Stimulated activated CD8-positive, alpha-beta memory T cell treated with anti-CD3 and anti-CD28 coated beads, Interleukin-15, amount 100 ng/mL, for 48 hours (primary cell): ENCODE data around the gene DDX20.

Experiments used
- DNase-seq, 2 donors: peaks; one replicate each; pipeline ENCODE4 v3.0.0-alpha.2; 2020; ENCODE audit warnings: low read depth in 2 of 2

DDX20 gene, protein sequence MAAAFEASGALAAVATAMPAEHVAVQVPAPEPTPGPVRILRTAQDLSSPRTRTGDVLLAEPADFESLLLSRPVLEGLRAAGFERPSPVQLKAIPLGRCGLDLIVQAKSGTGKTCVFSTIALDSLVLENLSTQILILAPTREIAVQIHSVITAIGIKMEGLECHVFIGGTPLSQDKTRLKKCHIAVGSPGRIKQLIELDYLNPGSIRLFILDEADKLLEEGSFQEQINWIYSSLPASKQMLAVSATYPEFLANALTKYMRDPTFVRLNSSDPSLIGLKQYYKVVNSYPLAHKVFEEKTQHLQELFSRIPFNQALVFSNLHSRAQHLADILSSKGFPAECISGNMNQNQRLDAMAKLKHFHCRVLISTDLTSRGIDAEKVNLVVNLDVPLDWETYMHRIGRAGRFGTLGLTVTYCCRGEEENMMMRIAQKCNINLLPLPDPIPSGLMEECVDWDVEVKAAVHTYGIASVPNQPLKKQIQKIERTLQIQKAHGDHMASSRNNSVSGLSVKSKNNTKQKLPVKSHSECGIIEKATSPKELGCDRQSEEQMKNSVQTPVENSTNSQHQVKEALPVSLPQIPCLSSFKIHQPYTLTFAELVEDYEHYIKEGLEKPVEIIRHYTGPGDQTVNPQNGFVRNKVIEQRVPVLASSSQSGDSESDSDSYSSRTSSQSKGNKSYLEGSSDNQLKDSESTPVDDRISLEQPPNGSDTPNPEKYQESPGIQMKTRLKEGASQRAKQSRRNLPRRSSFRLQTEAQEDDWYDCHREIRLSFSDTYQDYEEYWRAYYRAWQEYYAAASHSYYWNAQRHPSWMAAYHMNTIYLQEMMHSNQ

DNA sequence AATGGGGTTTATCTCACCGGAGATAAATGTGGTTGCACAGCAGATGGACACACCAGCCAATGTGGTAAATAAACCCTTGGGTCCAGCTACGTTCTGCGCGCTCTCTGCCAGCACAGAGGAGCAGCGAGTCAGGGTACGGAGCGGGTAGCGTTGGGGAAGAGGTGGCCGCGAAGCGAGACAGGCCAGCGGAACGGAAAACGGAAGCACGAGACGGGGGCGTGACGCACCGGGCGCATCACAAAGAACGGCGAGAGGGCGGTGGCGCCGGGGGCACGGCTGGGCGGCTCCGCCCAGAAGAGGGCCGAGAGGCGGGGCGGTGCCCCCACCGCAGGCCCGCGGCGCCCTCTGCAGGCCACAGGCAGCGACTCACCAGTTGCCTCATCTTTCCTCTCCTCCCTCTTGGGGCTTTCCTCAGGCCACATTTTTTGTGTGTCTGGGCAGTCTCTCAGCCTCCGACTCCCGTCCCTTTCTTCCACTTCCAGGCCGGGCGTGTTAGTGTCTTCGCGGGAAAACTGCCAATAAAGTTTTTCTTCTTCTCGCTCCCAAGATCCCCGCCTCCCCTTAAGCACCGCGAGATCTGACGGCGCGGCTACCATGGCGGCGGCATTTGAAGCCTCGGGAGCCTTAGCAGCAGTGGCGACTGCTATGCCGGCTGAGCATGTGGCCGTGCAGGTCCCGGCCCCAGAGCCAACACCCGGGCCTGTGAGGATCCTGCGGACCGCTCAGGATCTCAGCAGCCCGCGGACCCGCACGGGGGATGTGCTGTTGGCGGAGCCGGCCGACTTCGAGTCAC lies at the start of gene DDX20:
Gene DDX20 (plus strand): TSS at position 571 of the 793 bp plus-strand sequence. CDS start 24 bp downstream, at position 595.
- peak; percentile 89 to 91 for DNase-seq

DNA sequence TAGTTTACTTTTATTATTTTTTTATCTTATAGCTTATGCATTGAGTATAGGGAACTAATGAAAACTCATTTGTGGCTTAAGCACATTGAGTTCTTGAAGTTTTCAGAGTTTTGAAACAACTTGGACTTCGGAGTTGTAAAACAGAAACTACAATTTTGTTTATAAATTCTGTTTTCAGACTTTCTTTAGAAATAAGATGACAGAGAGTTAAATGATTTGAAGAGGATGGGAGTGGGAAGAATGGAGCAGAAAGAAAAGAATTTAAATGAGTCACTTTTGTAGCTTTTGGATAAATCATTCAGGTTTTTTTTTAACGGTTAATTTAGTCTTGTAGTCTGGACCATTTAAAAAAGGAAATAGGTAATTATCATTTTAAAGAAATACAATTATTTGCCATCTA lies 48.8 kb upstream of the DDX20 start:
- no peak for DNase-seq

DNA sequence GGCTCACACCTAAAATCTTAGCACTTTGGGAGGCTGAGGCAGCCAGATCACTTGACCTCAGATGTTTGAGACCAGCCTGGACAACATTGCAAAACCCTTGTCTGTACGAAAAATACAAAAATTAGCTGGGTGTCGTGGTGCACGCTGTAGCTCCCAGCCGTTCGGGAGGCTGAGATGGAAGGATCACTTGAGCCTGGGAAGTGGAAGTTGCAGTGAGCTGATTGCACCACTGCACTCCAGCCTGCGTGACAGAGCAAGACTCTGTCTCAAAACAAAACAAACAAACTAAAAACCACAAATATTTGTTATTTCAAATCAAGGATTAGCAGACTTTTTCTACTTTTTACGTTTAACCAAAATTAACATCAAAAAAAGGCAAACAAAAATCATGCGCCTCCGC lies 47.8 kb upstream of the DDX20 start:
- no peak for DNase-seq

DNA sequence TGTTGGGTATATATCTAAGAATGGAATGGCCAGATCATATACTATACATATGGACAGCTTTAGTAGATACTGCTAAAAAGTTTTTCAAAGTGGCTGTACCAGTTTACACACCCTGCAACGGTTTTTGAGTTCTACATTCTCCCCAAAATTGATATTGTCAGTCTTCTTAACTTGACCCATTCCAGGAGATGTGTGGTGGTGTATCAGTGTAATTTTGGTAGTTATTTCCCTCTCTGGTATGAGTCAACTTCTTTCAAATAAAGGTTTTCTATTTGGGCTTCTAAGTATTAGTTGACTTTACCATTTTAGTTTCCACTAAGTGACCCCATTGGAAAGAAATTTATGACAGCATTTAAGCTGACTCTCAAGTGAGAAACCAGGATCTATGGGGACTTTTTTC lies 45.7 kb upstream of the DDX20 start:
- no peak for DNase-seq

DNA sequence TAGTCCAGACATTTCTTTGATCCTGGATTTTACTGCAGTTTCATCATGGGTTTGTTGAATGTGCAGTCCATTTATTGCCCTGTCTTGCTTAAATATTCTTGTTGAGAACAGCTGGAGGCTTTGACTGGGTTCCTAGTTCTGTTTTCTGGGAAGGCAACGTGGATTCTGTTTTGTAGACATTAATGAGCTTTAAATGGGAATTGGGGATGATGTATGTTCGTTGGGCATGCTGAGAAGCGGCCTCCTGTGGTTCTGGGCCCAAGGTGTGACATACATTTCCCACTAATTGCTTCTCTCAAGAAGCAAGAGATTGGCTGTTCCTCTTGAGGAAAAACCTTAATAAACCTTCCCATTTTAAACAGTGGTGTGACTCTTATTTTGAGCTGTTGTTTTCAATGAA lies 39.4 kb upstream of the DDX20 start:
- DNase-seq: no peak

DNA sequence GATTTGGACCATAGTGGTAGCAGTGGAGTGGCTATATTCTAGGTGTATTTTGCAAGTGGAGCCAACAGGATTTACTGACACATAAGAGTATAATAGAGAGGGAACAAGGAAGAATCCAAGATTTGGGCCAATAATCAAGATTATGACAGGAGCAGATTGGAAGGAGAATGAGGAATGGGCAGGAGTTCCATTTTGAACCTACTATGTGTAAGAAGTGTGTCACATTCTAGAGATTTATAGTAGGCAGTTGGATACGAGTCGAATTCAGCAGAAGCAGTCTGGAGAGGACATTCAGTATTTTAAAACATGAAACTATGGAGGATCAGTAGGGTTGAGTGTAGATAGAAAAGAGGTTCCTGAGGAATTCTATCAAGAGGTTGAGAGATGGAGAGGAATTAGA lies 38.3 kb upstream of the DDX20 start:
- no peak for DNase-seq

DNA sequence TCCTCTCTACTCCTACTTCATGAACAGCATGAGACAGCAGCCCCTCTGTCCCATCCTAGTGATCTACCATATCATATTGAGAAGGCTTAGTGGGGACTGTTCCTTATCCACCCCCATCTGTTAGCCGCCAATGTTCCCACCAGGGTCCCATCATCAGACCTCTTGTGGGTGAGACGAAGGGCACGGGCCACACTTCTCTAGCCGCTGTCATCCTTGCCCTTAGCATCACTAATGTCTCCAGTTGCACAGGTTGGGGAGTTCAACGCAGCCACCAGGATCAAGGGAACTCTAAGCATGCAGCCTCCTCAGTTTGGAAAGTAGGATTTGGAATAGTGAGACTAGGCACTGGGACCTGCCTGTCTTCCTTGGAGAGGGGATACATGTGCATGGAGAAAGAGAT lies 36.6 kb upstream of the DDX20 start:
- no peak for DNase-seq

DNA sequence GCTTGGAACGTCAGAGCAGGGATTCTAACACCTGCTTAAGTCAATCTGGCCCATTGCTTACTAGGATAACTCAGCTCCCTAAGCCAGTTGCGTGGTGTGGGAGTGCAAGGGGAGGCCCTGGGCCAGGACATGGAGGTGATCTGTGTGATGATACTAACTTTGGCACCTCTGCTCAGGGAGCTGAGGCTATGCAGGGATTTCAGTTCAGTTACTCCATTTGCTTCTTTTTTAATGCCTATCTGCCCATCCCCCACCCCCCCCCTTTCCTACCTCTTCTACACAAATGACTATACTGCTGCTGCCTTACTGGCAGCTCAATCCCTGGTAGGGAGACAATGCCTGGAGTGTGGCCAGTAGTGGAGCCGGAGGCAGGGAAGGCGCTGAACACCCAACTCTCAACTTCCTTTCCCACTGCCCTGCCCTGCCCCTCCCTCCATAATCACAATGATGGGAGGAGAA lies 36.0 kb upstream of the DDX20 start:
- no peak for DNase-seq

DNA sequence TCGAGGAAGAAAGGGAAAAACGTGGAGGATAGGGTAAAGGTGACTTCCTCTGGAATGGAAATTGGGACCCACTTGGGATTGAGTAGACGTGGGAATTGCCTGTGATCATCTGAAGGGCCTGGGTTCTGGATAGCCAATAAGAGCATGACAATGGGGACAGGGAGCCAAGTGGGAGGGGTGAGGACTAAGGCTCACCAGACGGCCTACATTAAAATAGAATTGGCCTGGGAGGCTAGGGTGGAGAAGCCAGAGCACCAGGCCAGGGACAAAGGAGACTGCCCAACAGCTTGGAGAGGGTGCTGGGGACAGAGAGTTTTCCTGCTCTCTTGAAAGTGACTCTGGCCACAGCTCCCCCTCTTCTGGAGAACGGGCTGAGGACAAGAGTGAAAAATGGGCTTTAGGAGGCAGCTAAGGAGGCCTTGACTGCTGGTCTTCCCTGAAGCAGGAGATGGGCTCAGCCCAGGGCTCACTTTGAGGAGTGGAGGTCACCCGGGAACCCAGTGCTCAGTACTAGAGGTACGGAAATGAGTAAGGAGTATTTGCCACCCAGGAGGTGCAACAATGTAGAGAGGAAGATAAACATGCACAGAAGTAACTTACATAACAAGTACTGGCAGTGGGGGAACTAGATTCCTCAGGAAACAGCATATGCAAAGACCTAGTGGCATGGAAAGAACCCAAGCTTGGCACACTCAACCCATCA lies 35.3 kb upstream of the DDX20 start:
- DNase-seq: no peak

DNA sequence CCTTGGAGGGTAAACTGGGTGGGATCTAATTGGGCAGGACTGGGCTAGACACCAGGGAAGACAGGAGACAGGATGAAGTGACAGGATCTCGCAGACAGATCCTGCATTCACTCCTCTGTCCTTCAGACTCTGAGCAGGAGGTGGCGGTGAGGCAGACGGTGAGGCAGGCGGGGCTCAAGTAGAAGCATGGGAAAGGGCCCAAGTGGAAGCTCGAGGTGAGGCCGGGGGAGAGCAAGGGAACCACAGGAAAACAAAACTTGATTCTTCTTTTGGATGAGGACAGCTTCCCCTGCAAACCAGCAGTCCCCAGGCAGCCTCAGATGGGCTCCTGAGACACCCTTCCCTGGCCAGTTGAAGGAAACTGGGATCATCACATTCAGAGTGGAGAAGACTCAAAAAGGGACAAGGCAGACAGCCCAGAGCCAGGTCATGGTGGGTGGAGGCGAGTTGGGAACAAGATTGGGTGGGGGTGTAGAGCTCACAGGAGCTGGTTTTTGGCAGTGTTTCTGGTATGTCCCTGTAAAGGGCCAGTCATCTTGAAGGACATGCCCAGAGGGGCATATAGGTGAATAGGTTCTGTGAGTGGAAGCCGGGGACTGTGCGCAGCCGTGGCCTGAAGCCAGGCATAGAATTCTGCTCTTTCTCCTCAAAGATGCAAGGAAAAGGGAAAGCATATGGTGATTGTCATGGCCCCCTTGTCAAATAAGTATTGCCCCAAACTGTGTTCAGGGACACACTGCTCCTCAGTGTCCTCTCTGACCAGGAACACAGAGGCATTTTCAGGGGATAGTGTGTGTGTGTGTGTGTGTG lies 34.5 kb upstream of the DDX20 start:
- no peak for DNase-seq

DNA sequence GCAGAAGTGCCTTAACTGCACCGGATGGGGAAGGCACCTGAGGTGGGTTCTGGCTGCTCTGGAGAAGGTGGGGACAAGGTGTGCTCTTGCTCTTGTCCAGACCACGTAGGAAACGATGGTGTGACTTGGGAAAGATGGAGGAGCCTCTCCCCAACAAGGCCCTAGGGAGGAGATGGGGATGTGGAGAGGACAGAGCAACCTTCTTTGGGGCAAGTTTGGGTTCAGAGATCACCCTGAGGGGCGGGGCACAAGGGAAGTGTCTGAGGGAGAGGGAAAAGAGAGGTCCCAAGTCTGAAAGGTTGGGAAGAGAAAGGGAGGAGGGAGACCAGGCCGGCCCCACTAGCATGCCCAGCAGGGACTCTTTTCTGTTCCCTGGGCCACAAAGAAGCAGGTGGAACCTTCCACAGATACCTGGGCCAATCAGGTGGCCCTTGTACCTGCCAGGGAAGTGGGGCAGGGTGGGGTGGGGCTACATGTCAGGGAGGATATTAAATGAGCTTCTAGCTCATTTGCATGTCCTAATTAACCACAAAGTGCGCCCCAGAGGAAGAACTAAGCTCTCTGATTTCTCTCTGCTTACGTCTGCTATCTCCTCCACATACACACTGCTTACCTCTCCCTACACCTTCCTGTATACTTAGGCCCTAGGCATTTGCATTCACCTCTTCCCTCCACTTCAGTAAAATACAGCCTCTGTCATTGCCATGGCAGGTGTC lies 32.5 kb upstream of the DDX20 start:
- no peak for DNase-seq

DNA sequence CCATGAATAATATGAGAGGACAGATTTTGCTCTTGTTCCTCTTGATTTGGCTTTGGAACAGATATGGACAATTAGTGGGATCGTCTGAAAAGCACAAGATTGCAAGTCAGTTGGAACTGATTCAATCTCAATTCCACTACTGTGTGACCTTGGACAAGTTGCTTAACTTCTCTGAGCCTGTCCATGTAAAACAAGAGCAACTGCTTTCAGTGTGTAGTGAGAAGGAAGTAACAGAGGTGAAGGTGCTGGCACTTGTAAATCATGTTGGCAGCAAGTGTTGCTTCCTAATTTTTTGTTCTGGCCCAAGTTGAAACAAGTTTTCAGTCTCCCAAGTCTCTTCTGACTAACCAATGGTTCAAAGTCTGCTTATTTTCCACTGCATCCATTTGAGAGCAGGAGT lies 31.8 kb upstream of the DDX20 start:
- no peak for DNase-seq

DNA sequence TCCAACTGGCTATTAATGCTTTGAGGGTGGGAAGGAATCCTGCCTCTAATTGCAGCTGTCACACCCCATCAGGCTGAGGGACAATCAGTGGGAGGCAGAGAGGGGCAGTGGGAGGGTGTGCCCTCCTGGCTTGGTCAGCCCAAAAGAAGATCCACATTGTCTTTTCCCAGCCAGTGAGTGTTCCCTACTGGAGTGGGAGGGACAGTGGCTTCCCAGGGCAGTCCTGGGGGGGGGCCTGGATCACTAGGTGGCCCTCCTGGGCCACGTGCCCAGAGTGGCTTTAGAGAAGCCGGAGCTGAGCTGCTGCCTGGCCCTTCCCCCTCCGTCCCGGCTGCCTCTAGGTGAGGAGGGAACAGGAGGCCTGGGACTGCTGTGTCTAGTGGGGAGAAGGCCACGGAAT lies 30.5 kb upstream of the DDX20 start:
- no peak for DNase-seq

DNA sequence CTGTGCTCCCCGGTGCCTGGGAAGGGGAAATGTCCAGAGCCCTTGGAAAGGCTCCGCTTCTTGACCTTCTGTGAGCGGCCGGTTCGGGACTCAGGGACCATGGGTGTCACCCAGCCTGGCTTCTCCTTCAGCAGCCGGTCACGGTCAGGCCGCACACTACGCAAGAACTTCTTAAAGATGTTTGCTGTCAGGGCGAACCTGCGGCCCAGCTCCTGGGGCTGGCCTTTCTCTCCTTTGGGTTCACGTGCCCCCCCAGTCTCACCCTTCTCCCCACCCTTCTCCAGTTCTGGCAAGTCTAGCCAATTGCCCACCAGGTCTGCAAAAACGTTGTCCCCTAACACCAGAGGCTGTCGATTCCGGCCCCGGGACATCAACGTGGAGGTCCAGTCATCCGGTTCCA lies 28.6 kb upstream of the DDX20 start:
- no peak for DNase-seq

DNA sequence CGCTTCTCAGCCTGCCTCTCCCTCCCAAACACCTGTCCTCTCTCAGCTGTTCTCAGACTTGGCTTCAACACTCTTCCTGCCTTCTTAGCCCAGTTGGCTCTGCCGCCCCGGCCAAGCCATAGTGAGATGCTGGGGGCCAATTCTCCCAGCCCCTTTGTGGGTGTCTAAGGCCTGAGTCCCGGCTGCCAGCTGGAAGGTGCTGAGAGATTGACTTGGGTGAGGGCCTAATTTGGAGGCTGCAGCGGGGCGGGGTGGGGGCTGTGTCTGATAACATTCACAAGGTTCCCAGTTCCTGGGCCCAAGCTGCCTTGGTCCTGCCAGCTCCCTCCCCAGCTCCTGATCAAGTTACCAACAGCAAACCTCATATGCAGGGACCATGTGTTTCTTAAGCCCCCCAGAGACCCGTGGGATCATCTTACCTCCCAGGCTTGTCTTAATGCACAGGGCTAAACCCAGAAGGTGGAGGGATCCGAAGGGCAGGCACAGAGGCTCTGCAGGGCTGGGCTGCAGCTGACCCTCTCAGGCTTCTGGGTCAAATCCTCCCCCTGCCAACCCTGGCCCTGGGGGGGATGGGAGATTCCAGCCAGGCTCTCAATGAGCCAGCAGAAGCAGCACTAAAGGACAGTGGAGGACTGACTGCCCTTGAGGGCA lies 26.3 kb upstream of the DDX20 start:
- DNase-seq: no peak

DNA sequence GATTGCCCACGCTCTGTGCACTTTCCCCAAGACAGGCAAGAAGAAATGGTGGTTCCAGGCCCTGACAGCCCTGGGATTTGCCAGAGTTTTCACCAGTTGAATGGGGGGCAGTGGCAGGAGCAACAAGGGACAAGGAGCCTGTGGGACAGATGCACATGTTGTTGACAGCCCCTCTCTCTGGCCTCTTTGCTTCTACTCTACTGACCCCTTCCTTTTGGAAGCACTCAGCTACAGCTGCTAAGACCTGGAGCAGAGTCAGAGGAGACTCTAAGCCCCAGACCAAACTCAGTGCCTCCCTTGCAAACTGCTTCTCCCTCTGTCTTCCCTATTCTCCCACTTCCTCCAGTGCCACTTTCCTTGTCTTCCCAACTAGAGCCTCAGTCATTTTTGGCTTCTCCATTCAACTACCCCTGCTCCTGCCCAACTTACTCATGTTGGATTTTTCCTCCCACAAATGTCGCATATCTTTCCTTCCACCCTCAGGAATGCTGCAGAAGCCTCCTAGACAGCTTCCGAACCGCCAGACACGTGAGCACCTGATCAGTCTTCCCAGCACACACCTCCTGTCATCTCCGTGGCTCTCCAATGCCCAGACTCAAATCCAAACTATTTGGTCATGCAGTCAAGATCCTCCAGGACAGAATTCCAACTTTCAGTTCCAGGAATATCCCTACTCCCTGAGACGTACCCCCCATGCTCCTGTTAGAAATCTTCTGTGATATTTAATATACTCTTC lies 25.6 kb upstream of the DDX20 start:
- DNase-seq: no peak

DNA sequence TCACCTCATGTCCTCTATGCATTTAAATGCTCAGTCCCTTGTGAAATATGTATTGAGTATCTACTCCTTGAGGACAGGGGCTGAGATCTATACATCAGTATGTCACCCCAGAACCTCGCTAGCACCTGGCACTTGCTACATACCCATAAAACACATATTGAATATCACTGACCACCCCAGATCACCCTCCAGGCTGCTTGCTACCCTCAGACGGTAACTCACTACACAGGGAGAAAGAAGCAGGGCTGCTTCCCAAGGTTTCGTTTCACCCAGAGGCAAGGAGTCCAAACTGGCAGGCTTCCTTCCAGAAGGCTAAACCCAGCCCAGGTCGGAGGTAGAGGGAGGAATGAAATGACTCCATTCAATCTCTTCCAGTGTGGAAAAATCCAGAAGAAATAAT lies 25.0 kb upstream of the DDX20 start:
- DNase-seq: no peak

DNA sequence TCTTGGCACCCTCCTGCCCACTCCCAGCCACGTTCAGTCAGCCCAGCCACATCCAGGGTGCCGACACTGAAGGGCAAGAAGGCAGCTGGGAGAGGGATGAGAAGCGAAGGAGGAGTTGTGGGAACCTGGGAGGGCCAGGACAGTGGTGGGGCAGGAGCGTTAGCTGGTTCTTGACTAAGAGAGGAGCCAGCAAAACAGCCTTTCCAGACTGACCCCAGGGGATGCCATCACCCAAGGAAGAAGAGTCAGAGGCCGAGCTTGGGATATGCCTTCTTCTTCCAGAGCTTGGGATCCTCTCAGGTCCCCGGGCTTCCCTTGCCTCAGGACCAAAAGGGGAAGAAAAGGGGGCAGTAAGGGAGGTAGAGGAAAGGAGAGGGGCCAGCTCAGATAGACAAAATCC lies 23.7 kb upstream of the DDX20 start:
- no peak for DNase-seq

DNA sequence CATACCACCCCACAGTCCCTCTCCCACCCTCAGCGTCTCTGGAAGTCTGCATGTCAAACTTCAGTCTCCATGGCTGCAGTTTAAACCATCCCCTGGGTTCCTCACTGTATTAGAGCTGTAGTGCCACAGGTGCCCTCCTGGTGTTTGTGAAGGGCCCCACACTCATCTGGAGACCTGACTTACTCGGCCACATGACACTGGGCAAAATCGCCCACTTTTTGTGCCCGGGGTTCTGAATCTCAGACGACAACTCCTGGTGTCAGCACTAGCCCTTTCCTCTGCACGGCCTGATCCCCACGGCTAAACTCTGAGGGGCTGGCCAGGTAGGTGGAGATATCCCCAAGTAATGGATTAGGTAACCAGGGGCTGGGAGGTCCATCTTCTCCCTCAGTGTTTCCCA lies 23.0 kb upstream of the DDX20 start:
- DNase-seq: no peak
